Hematopoietic multipotent progenitor cell treated with erythropoietin and hydrocortisone succinate and interleukin-3 and kit ligand, for 8 days (in vitro differentiated cells): Measurements from ENCODE around the gene KIAA1586.
"Not testable (repeated sequence)": the region's sequence is repeated elsewhere in the genome, so short reads cannot be mapped to it uniquely, and the experiment has no call there.

Experiments
- DNase-seq: peaks from one replicate; pipeline ENCODE4 v3.0.0-alpha.2; 2015

The KIAA1586 gene

DNA sequence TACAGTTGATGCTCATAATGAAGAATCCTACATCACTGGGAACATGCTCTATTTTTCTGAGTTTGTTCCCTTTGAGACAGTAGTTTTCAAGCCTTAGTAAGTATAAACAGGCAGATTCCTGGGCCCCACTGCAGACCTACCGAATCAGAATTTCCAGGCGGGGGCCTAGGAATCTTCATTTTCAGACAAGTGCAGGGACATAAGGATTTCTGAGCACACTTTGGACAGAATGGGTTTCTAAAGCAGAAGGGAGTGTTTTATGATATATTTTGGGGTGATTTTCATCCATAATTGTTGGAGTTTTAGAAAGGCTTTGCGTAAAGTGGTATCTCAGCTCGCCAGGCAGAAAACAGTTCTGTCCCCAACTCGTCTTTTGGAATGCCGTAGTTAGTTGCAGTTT is 1.4 kb downstream of the KIAA1586 start:
- DNase-seq = not testable (repeated sequence)

GRCh38 chr6:57048577-57048976 is 2.1 kb downstream of the KIAA1586 start:
- no peak for DNase-seq

DNA sequence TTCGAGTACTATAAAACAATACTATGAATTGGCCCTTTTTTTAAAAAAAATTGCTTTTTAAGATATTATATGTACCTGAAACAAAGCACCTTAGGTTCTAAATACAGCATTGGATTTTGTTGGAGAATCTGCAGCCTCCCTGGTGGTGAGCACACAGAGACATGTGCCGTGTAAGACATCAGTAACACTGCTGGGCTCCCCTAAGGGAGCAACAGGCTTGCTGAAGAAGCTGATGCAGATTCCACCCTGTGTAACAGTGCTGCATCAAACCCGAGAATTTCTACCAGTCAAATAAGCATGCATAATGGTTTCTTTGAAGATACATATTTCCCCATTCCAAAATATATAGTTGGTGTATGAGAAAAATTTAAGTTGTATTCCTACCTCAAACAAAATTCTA is 17.4 kb downstream of the KIAA1586 start:
- no peak for DNase-seq

DNA sequence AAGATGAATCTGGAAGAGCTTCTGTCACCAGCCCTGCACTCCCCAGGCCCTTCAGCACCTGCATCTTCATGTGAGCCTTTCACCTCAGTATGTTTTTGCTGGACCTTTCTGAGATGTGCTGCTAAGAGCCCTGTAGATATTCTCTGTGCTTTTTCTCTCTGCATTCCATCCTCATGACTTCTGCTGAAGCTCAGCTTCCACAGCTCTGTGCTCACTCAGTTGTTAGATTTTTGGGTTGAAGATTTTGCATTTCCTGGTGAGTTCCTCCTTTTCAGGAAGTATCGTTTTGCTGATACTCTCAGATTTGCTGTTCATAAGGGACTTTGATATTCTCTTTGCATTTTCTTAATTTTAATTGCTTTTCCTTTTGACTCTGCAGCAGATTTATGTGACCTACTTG is 18.3 kb downstream of the KIAA1586 start:
- no peak for DNase-seq

GRCh38 chr6:57068061-57068460 is 21.6 kb downstream of the KIAA1586 start:
- no peak for DNase-seq

DNA sequence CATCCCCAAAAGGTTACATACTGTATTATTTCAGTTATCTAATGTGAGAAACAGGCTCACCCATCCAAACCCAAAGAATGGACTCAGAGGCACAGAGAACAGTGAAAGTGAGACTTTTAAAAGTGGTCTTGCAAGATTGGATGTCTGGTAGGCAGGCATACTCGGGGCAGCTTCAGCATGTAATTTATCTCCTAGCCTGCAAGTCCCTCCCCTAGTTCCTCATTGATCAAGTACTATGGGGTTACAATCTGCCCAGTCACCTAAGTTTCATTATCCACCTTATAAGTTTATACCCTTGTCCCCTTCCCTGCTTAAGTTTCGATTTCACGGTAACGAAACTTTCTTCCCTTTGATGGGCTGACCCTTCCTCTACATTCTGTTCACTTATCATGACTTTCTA is 22.7 kb downstream of the KIAA1586 start:
- DNase-seq = no peak

DNA sequence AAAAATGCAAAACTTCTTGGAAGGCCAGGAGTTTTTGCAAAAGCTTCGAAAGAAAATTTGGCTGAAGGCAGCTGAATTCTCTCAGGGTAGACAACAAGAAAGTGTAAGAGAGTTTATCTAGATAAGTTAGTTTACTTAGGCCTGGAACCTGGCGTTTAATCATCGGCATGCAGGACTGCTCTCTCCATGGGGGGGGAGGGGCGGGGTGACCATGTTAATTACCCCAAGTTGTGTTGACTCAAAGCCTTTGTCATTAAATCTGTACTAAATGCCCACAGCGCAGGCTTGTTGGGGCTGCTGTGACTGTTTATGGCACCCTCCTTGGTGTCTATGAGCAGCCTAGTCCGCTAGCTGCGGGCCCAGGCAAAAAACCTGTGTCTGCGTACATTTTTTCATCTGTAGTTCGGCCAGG is 23.4 kb downstream of the KIAA1586 start:
- DNase-seq = no peak

DNA sequence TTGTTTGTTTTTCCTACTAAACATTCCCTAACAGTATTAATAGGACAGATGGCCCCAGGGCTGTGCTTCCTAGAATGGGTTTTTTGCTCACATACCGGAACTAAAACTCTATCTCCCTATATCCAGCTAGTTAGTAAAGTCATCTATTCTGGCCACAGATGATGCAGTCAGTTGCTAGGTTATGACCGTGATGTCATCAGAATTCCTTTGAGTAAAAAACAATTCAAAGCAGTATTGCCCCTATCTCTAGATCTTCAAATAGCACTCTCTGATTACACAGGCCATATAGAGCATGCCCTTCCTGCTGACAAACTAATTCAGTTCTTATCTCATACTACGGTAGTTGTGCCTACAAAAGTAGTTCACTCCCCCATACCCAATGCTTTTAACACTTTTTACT is 25.6 kb downstream of the KIAA1586 start:
- DNase-seq = no peak

DNA sequence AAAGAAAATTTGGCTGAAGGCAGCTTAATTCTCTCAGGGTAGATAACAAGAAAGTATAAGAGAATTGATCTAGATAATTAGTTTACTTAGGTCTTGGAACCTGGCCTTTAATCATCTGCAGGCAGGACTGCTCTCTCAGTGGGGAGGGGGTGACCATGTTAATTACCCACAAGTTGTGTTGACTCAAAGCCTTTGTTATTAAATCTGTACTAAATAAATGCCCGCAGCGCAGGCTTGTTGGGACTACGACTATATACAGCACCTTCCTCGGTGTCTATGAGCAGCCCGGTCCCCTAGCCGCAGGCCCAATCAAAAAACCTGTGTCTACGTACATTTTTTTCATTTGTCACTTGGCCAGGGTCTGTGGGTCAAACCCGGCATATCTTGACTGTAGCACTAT is 27.9 kb downstream of the KIAA1586 start:
- DNase-seq = no peak

GRCh38 chr6:57075092-57075491 is 28.6 kb downstream of the KIAA1586 start:
- no peak for DNase-seq

GRCh38 chr6:57078531-57079207 is 32.2 kb downstream of the KIAA1586 start:
- DNase-seq = peak; percentile 23

DNA sequence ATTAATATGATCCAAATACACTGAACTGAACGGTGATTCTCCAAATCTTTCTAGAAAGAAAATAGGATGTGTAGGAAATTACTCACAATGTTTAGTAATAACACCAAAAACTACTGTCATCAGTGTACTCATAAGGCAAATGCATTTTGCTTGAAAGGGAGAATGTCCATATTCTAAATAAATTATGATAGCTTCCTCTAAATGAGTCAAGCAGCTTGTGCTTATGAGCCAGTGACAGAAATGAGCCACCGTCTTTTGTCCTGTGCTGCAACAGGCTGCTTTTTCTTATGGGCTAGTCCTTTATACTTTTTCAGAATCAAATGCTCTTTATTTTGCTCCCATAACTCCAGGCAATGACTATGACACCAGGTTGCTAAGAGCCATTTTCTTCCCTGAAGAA is 39.0 kb downstream of the KIAA1586 start:
- no peak for DNase-seq

DNA sequence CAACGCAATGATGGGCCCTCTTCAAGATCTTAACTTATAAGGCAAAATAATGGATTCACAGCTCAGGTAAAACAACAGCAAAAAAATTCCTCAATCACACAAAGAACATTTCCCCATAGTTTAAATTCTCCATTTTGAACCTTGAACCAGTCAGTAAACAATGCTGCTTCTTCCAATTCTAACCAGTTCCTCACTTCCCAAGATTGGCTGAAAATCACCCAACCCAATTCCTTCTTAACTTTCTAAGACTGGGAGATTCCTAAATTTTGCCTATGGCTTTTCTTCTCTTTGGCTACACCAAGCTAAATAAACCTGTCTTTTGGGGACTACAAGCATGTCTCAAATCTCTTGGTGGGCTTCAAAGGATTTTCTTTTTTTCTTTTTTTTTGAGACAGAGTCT is 40.4 kb downstream of the KIAA1586 start:
- DNase-seq = no peak

DNA sequence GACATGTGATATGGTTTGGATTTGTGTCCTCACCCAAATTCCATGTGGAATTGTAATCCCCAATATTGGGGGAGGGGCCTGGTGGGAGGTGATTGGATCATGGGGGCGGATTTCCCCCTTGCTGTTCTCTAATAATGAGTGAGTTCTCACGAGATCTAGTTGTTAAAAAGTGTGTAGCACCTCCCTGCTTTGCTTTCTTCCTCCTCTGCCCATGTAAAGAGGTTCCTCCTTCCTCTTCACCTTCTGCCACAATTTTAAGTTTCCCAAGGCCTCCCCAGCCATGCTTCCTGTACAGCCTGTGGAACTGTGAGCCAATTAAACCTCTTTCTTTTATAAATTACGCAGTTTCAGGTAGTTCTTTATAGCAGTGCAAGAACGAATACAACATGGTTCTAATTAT is 41.4 kb downstream of the KIAA1586 start:
- no peak for DNase-seq

DNA sequence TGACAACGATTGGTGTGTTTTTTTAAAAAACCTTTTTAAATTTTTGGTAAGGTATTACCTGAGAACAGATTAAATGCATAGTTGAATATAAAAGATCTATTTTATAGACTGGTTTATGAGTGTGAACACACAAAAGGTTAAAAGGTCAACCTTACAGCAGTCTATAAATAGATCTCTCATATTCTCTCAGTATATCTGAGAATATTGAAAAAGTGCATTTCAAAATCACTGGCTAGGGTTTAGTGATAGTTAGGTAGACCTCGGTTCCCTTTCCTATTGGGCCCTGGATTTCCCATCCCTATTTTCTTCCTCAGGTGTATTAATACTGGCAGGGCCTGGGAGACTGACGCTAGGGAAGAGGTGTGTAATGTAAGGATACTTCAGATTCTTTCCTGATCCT is 42.8 kb downstream of the KIAA1586 start:
- no peak for DNase-seq

GRCh38 chr6:57089687-57090457 is 43.4 kb downstream of the KIAA1586 start, which contains the start of gene ZNF451:
Gene ZNF451 (plus strand): TSS chr6:57090188. CDS start chr6:57090254, 66 bp downstream.
- DNase-seq = peak; percentile 99

DNA sequence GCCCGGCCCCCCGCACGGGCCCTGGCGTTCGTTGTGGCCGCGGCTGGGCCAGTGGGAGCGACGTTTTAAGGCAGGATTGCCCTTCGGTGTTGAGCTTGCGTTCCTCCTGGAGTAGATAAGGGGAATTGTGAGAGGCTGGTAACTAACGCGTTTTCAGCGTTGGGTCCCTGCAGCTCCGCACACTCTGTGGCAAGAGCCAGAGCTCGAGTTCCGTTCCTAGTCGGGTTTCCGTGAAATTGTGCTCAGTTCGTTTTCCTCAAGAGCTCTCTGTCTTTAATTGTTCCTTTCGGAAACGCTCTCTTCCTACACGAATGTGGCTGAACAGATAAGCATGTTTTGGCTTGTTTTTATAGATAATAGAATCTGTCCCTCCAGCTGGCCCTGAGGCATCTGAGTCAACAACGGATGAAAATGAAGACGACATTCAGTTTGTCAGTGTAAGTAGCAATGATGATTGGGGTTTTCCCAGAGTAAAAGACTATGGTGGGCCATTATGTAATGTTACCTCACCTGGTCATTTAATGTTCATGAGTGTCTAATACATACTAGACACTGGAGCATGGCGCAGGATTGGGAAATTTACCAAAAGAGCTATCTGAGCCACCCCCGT is 44.1 kb downstream of the KIAA1586 start:
- not testable (repeated sequence) for DNase-seq

DNA sequence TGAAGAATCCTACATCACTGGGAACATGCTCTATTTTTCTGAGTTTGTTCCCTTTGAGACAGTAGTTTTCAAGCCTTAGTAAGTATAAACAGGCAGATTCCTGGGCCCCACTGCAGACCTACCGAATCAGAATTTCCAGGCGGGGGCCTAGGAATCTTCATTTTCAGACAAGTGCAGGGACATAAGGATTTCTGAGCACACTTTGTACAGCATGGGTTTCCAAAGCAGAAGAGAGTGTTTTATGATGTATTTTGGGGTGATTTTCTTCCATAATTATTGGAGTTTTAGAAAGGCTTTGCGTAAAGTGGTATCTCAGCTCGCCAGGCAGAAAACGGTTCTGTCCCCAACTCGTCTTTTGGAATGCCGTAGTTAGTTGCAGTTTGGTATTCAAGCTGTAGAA is 44.9 kb downstream of the KIAA1586 start:
- DNase-seq = not testable (repeated sequence)

DNA sequence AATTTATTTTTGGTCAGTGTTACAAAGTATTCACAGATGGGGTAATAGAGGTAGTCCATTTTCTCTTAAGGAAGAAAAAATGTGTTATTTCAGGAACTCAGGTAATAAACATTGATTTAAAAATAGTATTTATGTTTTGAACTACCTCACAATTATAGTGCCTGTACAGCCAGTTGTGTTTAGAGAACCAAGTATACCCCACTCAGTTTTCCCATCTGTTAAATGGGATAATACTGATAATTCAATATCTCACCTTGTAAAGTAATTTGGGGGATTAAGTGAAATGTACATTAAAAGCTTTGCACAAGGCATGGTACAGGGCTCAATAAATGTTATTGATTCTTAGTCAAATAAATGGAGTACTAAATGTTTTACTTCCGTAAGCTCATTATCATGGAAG is 48.2 kb downstream of the KIAA1586 start:
- DNase-seq = no peak

DNA sequence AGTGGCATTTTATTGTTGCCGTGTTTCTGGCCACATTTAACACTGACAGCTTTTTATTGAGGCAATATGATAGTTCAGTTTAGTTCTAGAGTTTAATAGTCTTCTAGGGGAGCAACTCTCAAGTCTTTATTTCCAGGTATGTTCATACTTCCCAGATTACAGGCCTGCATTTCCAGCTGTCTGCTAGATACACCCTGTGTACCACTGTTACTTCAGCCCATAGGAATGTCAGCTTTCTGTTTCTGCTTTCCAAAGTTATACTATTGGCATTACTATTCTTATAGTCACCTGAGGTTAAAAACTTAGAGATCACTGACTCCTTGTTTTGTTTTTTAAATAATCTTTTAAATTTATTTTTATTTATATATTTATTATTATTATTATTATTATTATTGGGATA is 51.1 kb downstream of the KIAA1586 start:
- DNase-seq = no peak

DNA sequence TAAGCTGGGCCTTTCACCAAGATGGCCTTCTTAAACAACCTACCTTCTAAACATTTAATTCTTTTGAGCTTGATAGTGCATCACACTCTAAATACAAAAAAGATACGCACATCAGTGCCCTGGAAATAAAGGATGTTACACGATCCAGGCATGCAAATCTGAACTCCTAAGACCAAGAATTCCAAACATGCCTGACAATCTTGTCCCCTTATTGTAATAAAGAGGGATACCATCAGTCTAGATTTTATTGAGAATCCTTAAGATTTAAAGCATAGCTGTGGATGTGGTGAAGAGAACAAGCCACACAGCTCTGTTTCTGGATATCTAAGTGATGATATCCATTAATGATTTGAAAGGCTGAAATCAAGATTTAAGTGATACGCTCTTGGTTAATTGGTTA is 56.5 kb downstream of the KIAA1586 start:
- DNase-seq = no peak

GRCh38 chr6:57104336-57104735 is 57.8 kb downstream of the KIAA1586 start:
- DNase-seq = no peak
